Testis (tissue), 2 donors: ENCODE results near the gene TJP2.

ENCODE experiments used
- POLR2A ChIP-seq: fragments of 450-650 bp; IDR thresholded peaks from one replicate; pipeline ENCODE4 v1.6.1; 2017; ENCODE audit warnings: antibody characterized with exemption, mild to moderate bottlenecking, moderate library complexity
- TF ChIP-seq, protein P1 (sequence below), 3 experiments: fragments of 450-650 bp in 2 of 3; fragments of 200-600 bp in 1 of 3; sonication (generic) in 1 of 3; IDR thresholded peaks; one replicate each; pipeline ENCODE4 v1.5.1; 2016 to 2019; ENCODE audit warnings: antibody characterized with exemption in 3 of 3, mild to moderate bottlenecking in 2 of 3, moderate library complexity in 1 of 3

- TF ChIP-seq, protein P1, sequence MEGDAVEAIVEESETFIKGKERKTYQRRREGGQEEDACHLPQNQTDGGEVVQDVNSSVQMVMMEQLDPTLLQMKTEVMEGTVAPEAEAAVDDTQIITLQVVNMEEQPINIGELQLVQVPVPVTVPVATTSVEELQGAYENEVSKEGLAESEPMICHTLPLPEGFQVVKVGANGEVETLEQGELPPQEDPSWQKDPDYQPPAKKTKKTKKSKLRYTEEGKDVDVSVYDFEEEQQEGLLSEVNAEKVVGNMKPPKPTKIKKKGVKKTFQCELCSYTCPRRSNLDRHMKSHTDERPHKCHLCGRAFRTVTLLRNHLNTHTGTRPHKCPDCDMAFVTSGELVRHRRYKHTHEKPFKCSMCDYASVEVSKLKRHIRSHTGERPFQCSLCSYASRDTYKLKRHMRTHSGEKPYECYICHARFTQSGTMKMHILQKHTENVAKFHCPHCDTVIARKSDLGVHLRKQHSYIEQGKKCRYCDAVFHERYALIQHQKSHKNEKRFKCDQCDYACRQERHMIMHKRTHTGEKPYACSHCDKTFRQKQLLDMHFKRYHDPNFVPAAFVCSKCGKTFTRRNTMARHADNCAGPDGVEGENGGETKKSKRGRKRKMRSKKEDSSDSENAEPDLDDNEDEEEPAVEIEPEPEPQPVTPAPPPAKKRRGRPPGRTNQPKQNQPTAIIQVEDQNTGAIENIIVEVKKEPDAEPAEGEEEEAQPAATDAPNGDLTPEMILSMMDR (IDR thresholded peaks at IDR 0.05) = no peak
- no peak for TF ChIP-seq POLR2A
These were observed 33.4 kb downstream of the TJP2 start for GRCh38 chr9:69207503-69207902.
